ENCODE results near the gene STATH. TPM values are rescaled to one million over a fixed set of nuclear protein-coding genes. Genes with fewer than 3 reads are reported as not detected.

STATH gene
- total RNA-seq, 6 experiments from 2014 or later, result not detected

DNA sequence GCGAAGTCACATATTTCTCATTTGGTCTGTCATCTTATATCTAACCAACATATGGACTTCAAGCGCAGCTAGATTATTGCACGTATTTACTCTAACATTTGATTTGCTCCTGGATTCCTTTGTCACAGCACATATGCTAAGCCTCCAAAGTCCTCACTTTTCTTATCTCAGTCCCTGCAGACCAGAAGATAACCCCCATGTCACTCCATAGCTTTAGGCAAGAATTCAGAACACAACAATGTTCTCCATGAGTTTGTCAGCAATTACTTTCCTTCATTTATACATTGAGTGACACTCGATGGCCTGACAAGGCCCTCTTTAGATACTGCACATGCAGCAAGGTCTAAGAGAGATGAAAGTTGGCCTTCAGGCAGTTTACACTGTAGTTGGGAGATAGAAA is 4.8 kb upstream of the STATH start:
- DNase-seq (no peak), ATAC-seq (no peak)
- Histone ChIP-seq H3K4me3 (no peak overlapping the region), H3K36me3 (no peaks in the 10 kb centered on the region), H3K27ac (no peak overlapping the region), H3K4me1 (no peaks in the 10 kb centered on the region), H3K9me3 (no peaks in the 10 kb centered on the region), H3K27me3 (no peaks in the 10 kb centered on the region)
- WGBS (ENCODE audit: insufficient coverage, low coverage, low lambda C conversion rate, missing lambda C conversion rate), result 82% methylated on average over 4 of the region's 4 CpGs
- TF ChIP-seq POLR2A (IDR thresholded peaks at IDR 0.05), result no peak
- TF ChIP-seq, protein P1, sequence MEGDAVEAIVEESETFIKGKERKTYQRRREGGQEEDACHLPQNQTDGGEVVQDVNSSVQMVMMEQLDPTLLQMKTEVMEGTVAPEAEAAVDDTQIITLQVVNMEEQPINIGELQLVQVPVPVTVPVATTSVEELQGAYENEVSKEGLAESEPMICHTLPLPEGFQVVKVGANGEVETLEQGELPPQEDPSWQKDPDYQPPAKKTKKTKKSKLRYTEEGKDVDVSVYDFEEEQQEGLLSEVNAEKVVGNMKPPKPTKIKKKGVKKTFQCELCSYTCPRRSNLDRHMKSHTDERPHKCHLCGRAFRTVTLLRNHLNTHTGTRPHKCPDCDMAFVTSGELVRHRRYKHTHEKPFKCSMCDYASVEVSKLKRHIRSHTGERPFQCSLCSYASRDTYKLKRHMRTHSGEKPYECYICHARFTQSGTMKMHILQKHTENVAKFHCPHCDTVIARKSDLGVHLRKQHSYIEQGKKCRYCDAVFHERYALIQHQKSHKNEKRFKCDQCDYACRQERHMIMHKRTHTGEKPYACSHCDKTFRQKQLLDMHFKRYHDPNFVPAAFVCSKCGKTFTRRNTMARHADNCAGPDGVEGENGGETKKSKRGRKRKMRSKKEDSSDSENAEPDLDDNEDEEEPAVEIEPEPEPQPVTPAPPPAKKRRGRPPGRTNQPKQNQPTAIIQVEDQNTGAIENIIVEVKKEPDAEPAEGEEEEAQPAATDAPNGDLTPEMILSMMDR (IDR thresholded peaks at IDR 0.05), result no peak
- intact Hi-C loops (cut with DNase I), result no loop called here

DNA sequence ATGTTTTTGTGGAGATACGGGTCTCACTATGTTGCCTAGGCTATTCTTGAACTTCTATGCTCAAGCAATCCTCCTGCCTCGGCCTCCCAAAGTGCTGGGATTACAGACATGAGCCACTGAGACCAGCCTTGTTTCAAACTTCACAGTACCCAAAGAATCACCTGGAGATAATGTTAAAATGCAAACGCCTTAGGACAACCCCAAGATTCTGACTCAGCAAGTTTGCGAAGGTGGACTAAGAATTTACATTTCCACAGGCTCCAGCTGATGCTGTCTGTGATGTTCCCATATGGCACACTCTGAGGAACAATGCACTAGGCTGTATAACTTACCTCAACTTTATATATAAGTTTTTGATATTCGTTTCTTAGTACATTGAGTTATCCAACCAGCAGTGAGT is 984 bp upstream of the STATH start:
- Histone ChIP-seq H3K27me3 (no peaks in the 10 kb centered on the region), H3K9me3 (no peaks in the 10 kb centered on the region), H3K4me1 (no peaks in the 10 kb centered on the region), H3K27ac (no peak overlapping the region), H3K4me3 (no peak overlapping the region), H3K36me3 (no peaks in the 10 kb centered on the region)
- WGBS (ENCODE audit: insufficient coverage, low coverage, low lambda C conversion rate, missing lambda C conversion rate), result 54% methylated on average over 4 of the region's 5 CpGs
- no peak for TF ChIP-seq POLR2A (IDR thresholded peaks at IDR 0.05)
- TF ChIP-seq, protein P1 (IDR thresholded peaks at IDR 0.05), result no peak
- intact Hi-C loops (cut with DNase I), result no loop called here
- ATAC-seq (no peak), DNase-seq (no peak)

DNA sequence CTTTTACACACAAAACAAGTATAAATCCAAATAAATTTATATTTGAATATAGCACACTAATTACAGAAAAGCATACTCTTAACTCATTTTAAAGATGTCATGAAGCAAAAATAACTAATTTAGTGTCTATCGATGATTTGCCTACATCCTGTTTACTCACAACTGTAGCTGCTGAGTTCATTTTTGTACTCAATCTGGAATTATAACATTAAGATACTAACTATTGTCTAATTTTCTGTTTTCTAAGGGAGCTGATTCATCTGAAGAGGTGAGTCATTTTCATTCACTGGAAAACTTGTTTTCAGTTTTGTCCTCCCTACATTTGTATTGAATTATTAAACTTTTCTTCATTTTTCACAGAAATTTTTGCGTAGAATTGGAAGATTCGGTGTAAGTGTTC is 3.7 kb downstream of the STATH start:
- Histone ChIP-seq H3K27me3 (no peaks in the 10 kb centered on the region), H3K9me3 (no peaks in the 10 kb centered on the region), H3K27ac (no peak overlapping the region), H3K4me3 (no peak overlapping the region), H3K4me1 (no peaks in the 10 kb centered on the region), H3K36me3 (no peaks in the 10 kb centered on the region)
- DNase-seq (no peak), ATAC-seq (no peak)
- 79% methylated on average over 3 of the region's 3 CpGs for WGBS (ENCODE audit: insufficient coverage, low coverage, low lambda C conversion rate, missing lambda C conversion rate)
- intact Hi-C loops (cut with DNase I), result no loop called here
- TF ChIP-seq POLR2A (IDR thresholded peaks at IDR 0.05), result no peak
- TF ChIP-seq, protein P1 (IDR thresholded peaks at IDR 0.05), result no peak

DNA sequence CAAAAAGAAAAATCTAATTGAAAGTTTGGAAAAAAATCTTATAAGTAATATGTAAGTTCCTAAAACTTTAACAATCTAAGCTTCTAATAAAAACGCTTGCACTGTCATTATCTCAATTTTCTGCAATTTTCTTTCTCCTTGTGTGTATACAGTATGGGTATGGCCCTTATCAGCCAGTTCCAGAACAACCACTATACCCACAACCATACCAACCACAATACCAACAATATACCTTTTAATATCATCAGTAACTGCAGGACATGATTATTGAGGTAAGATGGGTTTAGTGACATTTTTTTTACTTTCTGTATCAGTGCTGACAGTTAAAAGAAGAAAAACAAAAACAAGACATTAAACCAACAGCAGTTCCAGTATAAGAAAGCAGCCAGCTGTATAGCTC is 4.9 kb downstream of the STATH start:
- Histone ChIP-seq H3K27me3 (no peaks in the 10 kb centered on the region), H3K9me3 (no peaks in the 10 kb centered on the region), H3K27ac (no peak overlapping the region), H3K4me1 (no peaks in the 10 kb centered on the region), H3K4me3 (no peak overlapping the region), H3K36me3 (no peaks in the 10 kb centered on the region)
- ATAC-seq, result no peak
- intact Hi-C loops (cut with DNase I), result no loop called here
- TF ChIP-seq, protein P1 (IDR thresholded peaks at IDR 0.05), result no peak
- TF ChIP-seq POLR2A (IDR thresholded peaks at IDR 0.05), result no peak
- WGBS (ENCODE audit: insufficient coverage, low coverage, low lambda C conversion rate, missing lambda C conversion rate), result 68% methylated on average over 1 of the region's 1 CpG
- no peak for DNase-seq

DNA sequence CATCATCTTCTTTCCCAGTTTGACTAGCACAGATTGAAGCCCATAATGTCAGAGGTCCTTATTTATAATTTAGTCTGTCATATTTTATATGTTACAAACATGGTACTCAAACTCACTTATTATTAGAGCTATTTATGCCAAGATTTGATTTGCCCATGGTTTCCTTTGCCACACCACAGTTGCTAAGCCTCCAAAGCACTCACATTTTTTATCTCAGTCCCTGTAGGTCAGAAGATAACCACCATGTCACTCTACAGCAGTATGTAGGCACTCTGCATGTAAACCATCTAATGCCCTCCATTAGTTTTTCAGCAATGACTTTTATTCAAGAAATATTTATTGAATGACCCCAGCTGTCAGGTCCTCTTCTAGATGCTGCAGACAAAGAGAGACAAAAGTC is 6.7 kb downstream of the STATH start:
- ATAC-seq (no peak), DNase-seq (no peak)
- Histone ChIP-seq H3K36me3 (no peaks in the 10 kb centered on the region), H3K9me3 (no peaks in the 10 kb centered on the region), H3K27ac (no peak overlapping the region), H3K4me3 (no peak overlapping the region), H3K27me3 (no peaks in the 10 kb centered on the region), H3K4me1 (no peaks in the 10 kb centered on the region)
- intact Hi-C loops (cut with DNase I), result no loop called here
- no peak for TF ChIP-seq POLR2A (IDR thresholded peaks at IDR 0.05)
- TF ChIP-seq, protein P1 (IDR thresholded peaks at IDR 0.05), result no peak

All from right lobe of liver (tissue), 6 donors.